GM12878 (cell line): ENCODE results near the gene AGRP. TPM values are rescaled to one million over a fixed set of nuclear protein-coding genes. Genes with fewer than 3 reads are reported as not detected.
"Not testable (repeated sequence)": the region's sequence is repeated elsewhere in the genome, so short reads cannot be mapped to it uniquely, and the experiment has no call there.

Experiments used
- ATAC-seq: fragments of 200-7000 bp; cut with Tn5 transposase; 3 replicates; pipeline ENCODE4 v1.9.1; 2020; ENCODE audit warnings: mild to moderate bottlenecking, moderate library complexity
- BruUV-seq: library from RNA; stranded (reverse); fragments of 400-500 nt; replicated peaks from 2 replicates; lab custom pipeline; 2021; lab: Mats Ljungman, UMichigan
- CTCF ChIA-PET: fragments of 300-600 bp; sonication (Branson Sonifier 250); formaldehyde crosslinking; extraction: SDS; loops from one replicate; lab custom pipeline; 2021; ENCODE audit warnings: inconsistent platforms; lab: Yijun Ruan, JAX
- POLR2A ChIA-PET: fragments of 350-600 bp; formaldehyde crosslinking; extraction: SDS; loops from one replicate; lab custom pipeline; 2021; ENCODE audit warnings: inconsistent platforms; lab: Charles Lee
- RAD21 ChIA-PET: fragments of 300-600 bp; sonication (Branson Sonifier 250); formaldehyde crosslinking; loops from one replicate; lab custom pipeline; 2023; ENCODE audit warnings: antibody characterized with exemption; ENCODE audit not compliant: unreplicated experiment; lab: Charles Lee
- SMC1A ChIA-PET: fragments of 300-600 bp; sonication (Branson Sonifier 250); formaldehyde crosslinking; loops from one replicate; lab custom pipeline; 2023; ENCODE audit not compliant: unreplicated experiment, uncharacterized antibody; lab: Charles Lee
- DNase-seq: peaks from one replicate; pipeline ENCODE4 v3.0.0-alpha.2; 2011; ENCODE audit warnings: low read depth, low spot score
- FAIRE-seq: peaks from 3 replicates; lab custom pipeline; 2011; peaks lifted over from hg19 to GRCh38; lab: Jason Lieb, UNC
- H2AFZ ChIP-seq: 2 replicates; pipeline ENCODE4 v1.6.0; 2011; ENCODE audit warnings: low read depth, low read length, control low read depth; ENCODE audit not compliant: control insufficient read depth
- H3K27ac ChIP-seq: 2 replicates; pipeline ENCODE4 v1.5.1; 2011; ENCODE audit warnings: control low read depth; ENCODE audit not compliant: control insufficient read depth, insufficient read depth
- H3K27me3 ChIP-seq, 2 experiments: replicated peaks in 1 of 2; 2 replicates each; pipeline versions ENCODE4 v1.6.0 to v1.6.1; 2011; ENCODE audit warnings: low read length in 1 of 2; ENCODE audit not compliant: control insufficient read depth in 2 of 2, insufficient read depth in 2 of 2
- H3K36me3 ChIP-seq, 2 experiments: 2 replicates each; pipeline ENCODE4 v1.5.1; 2011; ENCODE audit warnings: low read length in 1 of 2; ENCODE audit not compliant: control insufficient read depth in 2 of 2, insufficient read depth in 2 of 2
- H3K4me1 ChIP-seq: 2 replicates; pipeline ENCODE4 v1.6.1; 2011; ENCODE audit warnings: mild to moderate bottlenecking, low read length, moderate library complexity, mixed read lengths; ENCODE audit not compliant: control insufficient read depth, insufficient read depth
- H3K4me2 ChIP-seq: 2 replicates; pipeline ENCODE4 v1.6.0; 2011; ENCODE audit warnings: control low read depth; ENCODE audit not compliant: control insufficient read depth, insufficient read depth
- H3K4me3 ChIP-seq: fragments of 200-600 bp; sonication (generic); 2 replicates; pipeline ENCODE4 v1.5.1; 2016
- H3K79me2 ChIP-seq: 2 replicates; pipeline ENCODE4 v1.6.0; 2011; ENCODE audit warnings: low read length; ENCODE audit not compliant: control insufficient read depth, insufficient read depth
- H3K9ac ChIP-seq: 2 replicates; pipeline ENCODE4 v1.8.0; 2011; ENCODE audit warnings: low read length, control low read depth, mixed read lengths; ENCODE audit not compliant: control insufficient read depth, insufficient read depth
- H3K9me3 ChIP-seq: replicated peaks from 3 replicates; pipeline ENCODE4 v1.5.1; 2011; ENCODE audit warnings: mild to moderate bottlenecking, low read length; ENCODE audit not compliant: control insufficient read depth, insufficient read depth
- H4K20me1 ChIP-seq: 2 replicates; pipeline ENCODE4 v1.6.0; 2011; ENCODE audit not compliant: control insufficient read depth, insufficient read depth
- BMI1 ChIP-seq: fragments of 450-650 bp; IDR thresholded peaks from 2 replicates; pipeline ENCODE4 v1.6.1; 2016; ENCODE audit warnings: mild to moderate bottlenecking, moderate library complexity, borderline replicate concordance
- CHD4 ChIP-seq: fragments of 200-600 bp; sonication (generic); IDR thresholded peaks from 2 replicates; pipeline ENCODE4 v1.6.1; 2016; ENCODE audit warnings: mild to moderate bottlenecking
- CREB1 ChIP-seq: IDR thresholded peaks from 2 replicates; pipeline ENCODE4 v1.6.1; 2012; ENCODE audit warnings: low read depth, mild to moderate bottlenecking, inconsistent platforms
- CREM ChIP-seq: IDR thresholded peaks from 2 replicates; pipeline ENCODE4 v1.6.1; 2014; ENCODE audit warnings: antibody characterized with exemption, low read depth
- GABPA ChIP-seq: IDR thresholded peaks from 2 replicates; pipeline ENCODE4 v1.6.1; 2014; ENCODE audit warnings: antibody characterized with exemption, low read depth, mild to moderate bottlenecking, inconsistent platforms
- HDAC2 ChIP-seq: fragments of 200-600 bp; sonication (generic); IDR thresholded peaks from 2 replicates; pipeline ENCODE4 v1.6.1; 2017
- KAT2A ChIP-seq: conservative IDR thresholded peaks from 2 replicates; pipeline ENCODE4 v1.6.1; 2011; ENCODE audit warnings: low read depth, low read length; ENCODE audit not compliant: control insufficient read depth
- KDM1A ChIP-seq: fragments of 200-600 bp; sonication (generic); IDR thresholded peaks from 2 replicates; pipeline ENCODE4 v1.6.1; 2016; ENCODE audit warnings: borderline replicate concordance
- KLF5 ChIP-seq: fragments of 450-650 bp; IDR thresholded peaks from 2 replicates; pipeline ENCODE4 v1.6.1; 2014; ENCODE audit warnings: mild to moderate bottlenecking; ENCODE audit not compliant: partially characterized antibody
- MAX ChIP-seq: IDR thresholded peaks from 2 replicates; pipeline ENCODE4 v1.6.1; 2012; ENCODE audit warnings: low read depth, low read length, improper control_type of control experiment
- MTA2 ChIP-seq: fragments of 450-650 bp; IDR thresholded peaks from 2 replicates; pipeline ENCODE4 v1.6.1; 2016; ENCODE audit warnings: low read depth, mild to moderate bottlenecking, moderate library complexity
- MTA3 ChIP-seq: IDR thresholded peaks from 2 replicates; pipeline ENCODE4 v1.6.1; 2012; ENCODE audit warnings: low read length, inconsistent platforms, borderline replicate concordance
- PKNOX1 ChIP-seq: fragments of 450-650 bp; IDR thresholded peaks from 2 replicates; pipeline ENCODE4 v1.6.1; 2016; ENCODE audit warnings: mild to moderate bottlenecking
- YBX1 ChIP-seq: fragments of 450-650 bp; IDR thresholded peaks from 2 replicates; pipeline ENCODE4 v1.6.1; 2016; ENCODE audit warnings: antibody characterized with exemption
- ZSCAN29 ChIP-seq: fragments of 450-650 bp; IDR thresholded peaks from 2 replicates; pipeline ENCODE4 v1.6.1; 2017; ENCODE audit warnings: mild to moderate bottlenecking, moderate library complexity
- WGBS: methylation state at CpG from one replicate; pipeline ENCODE4 v1.1.6; 2016; ENCODE audit warnings: low lambda C conversion rate; ENCODE audit not compliant: insufficient replicate concordance, insufficient coverage; ENCODE audit errors: missing lambda C conversion rate; 5-methylcytosine and 5-hydroxymethylcytosine counted together
- in situ Hi-C: fragments of 300-500 bp; cut with MboI; formaldehyde crosslinking; loops from 9 replicates; pipeline ENCODE4 v1.14.3; 2018; ENCODE audit warnings: mixed read lengths
- intact Hi-C: fragments of 100-400 bp; cut with micrococcal nuclease; formaldehyde crosslinking; loops from one replicate; pipeline ENCODE4 v1.14.2; 2022; ENCODE audit not compliant: unreplicated experiment
- polyA plus RNA-seq, 11 experiments: library from polyadenylated mRNA; depleted of rRNA in 4 of 11; unstranded in 6 of 11; stranded (reverse) in 5 of 11; fragments of >200 nt; fragmentation: Nextera tagmentation in 4 of 11; fragmentation: Illumina TruSeq in 1 of 11; extraction: Ambion mirVana in 4 of 11; extraction: Trizol in 1 of 11; gene quantifications; 1 replicate in 1 of 11; 2 replicates in 10 of 11; pipeline versions ENCODE4 v1.2.1 to v1.2.3, GENCODE V29; 2011 to 2016; ENCODE audit warnings: inconsistent platforms in 2 of 11, missing spikeins in 2 of 11, low read depth in 1 of 11
- total RNA-seq, 4 experiments: library from RNA; depleted of rRNA in 3 of 4; stranded (reverse); fragments of >200 nt in 3 of 4; fragmentation: Illumina TruSeq in 1 of 4; extraction: Trizol in 1 of 4; gene quantifications; 2 replicates each; pipeline versions ENCODE4 v1.2.1 to v1.2.3, GENCODE V29; 2013 to 2021

The AGRP gene
- total and polyA plus RNA-seq, 10 of the 15 experiments (the other 5 are each of a cell fraction or from before 2014, with no cell fraction given) = 0.16 to 0.75 (median 0.53) TPM; not detected in 6

GRCh38 chr16:67513892-67514291 is 30.5 kb upstream of the AGRP start:
- SMC1A ChIA-PET = interaction anchor here (0.6 to 5.9 kb wide), 14 partner anchors 9 to 331 kb away, joined by 3 to 92 read pairs (median 3); partner anchors contain the start of genes AGRP, ATP6V0D1 and FHOD1
- H4K20me1 ChIP-seq, in situ Hi-C loops, H3K9ac ChIP-seq, H3K27me3 ChIP-seq, H3K9me3 ChIP-seq, BruUV-seq, FAIRE-seq, H3K79me2 ChIP-seq, H3K36me3 ChIP-seq, ATAC-seq, H3K4me2 ChIP-seq, H3K4me3 ChIP-seq, DNase-seq: not testable (repeated sequence)
- CTCF ChIA-PET = interaction anchor here (0.5 to 14.1 kb wide), 27 partner anchors 8 to 776 kb away, joined by 3 to 453 read pairs (median 4); partner anchors contain the start of genes AGRP, ATP6V0D1, C16orf86 and CTCF
- Histone ChIP-seq H3K4me1 (peaks cover 45% of the 10 kb centered on the region), H3K27ac (peak overlapping the region; percentile 38), H2AFZ (peak overlapping the region; percentile 13)
- WGBS = 53% methylated on average over 1 of the region's 1 CpG
- intact Hi-C loops = loop anchor here (1.0 kb wide), 4 partner anchors 20 to 86 kb away; partner anchors contain the start of gene ATP6V0D1
- POLR2A ChIA-PET = interaction anchor here (0.5 to 5.9 kb wide), 7 partner anchors 14 to 354 kb away, joined by 3 to 42 read pairs (median 4); partner anchors contain the start of genes ATP6V0D1, FBXL8 and TRADD
- RAD21 ChIA-PET = interaction anchor here (0.7 to 8.8 kb wide), 21 partner anchors 8 to 270 kb away, joined by 3 to 172 read pairs (median 4); partner anchors contain the start of genes ACD, ATP6V0D1 and CARMIL2

GRCh38 chr16:67509016-67509415 is 25.7 kb upstream of the AGRP start:
- POLR2A ChIA-PET = no interaction called here
- Histone ChIP-seq H2AFZ (no peak overlapping the region), H3K4me3 (no peak overlapping the region), H3K36me3 (no peaks in the 10 kb centered on the region), H3K27ac (no peak overlapping the region), H3K4me1 (peaks cover 24% of the 10 kb centered on the region), H3K9ac (no peak overlapping the region), H3K79me2 (no peaks in the 10 kb centered on the region), H3K27me3 (no peaks in the 10 kb centered on the region), H3K4me2 (no peak overlapping the region), H3K9me3 (no peaks in the 10 kb centered on the region), H4K20me1 (no peaks in the 10 kb centered on the region)
- intact Hi-C loops (no loop called here), in situ Hi-C loops (no loop called here)
- RAD21 ChIA-PET = interaction anchor here (0.8 kb wide), 1 partner anchor 27 kb away, joined by 3 read pairs; no protein-coding TSS in a partner anchor
- 57% methylated on average over 4 of the region's 4 CpGs for WGBS
- FAIRE-seq (no peak), DNase-seq (no peak), ATAC-seq (no peak)
- TF ChIP-seq BMI1 = no peak
- no peak for TF ChIP-seq PKNOX1
- TF ChIP-seq MAX = no peak
- no peak for TF ChIP-seq KDM1A
- TF ChIP-seq MTA3 = no peak
- no peak for TF ChIP-seq MTA2
- TF ChIP-seq KLF5 = no peak
- TF ChIP-seq CREB1 = no peak
- no peak for TF ChIP-seq ZSCAN29
- no peak for TF ChIP-seq HDAC2
- no peak for TF ChIP-seq CREM
- TF ChIP-seq GABPA = no peak
- no peak for TF ChIP-seq YBX1
- no peak for TF ChIP-seq KAT2A
- no peak for TF ChIP-seq CHD4
- CTCF ChIA-PET = interaction anchor here (1.4 to 14.1 kb wide), 3 partner anchors 12 to 38 kb away, joined by 3 to 453 read pairs (median 8); no protein-coding TSS in a partner anchor
- SMC1A ChIA-PET = interaction anchor here (1.0 to 1.4 kb wide), 3 partner anchors 9 to 45 kb away, joined by 3 to 4 read pairs (median 3); no protein-coding TSS in a partner anchor
- no TSS peak for BruUV-seq
